Umbilical cord (tissue), 2 donors: ENCODE data around the gene RNF208. TPM values are rescaled to one million over a fixed set of nuclear protein-coding genes. Genes with fewer than 3 reads are reported as not detected.
"Not testable (repeated sequence)": the region's sequence is repeated elsewhere in the genome, so short reads cannot be mapped to it uniquely, and the experiment has no call there.

Experiments
- DNase-seq: peaks from one replicate; pipeline ENCODE4 v3.0.0-alpha.2; 2015; ENCODE audit warnings: low spot score
- total RNA-seq: library from RNA; depleted of rRNA; stranded (reverse); fragments of >200 nt; gene quantifications from one replicate; pipeline ENCODE4 v1.2.3, GENCODE V29; 2014; ENCODE audit warnings: low replicate concordance; ENCODE audit not compliant: insufficient read depth

The RNF208 gene
- not detected for total RNA-seq

- no peak for DNase-seq
These were observed at the start of gene RNF208 for GRCh38 chr9:137222190-137223077. RNF208 (minus strand) TSS chr9:137222240; CDS start chr9:137221212, 1,028 bp downstream.

- DNase-seq = no peak
These were observed 49.6 kb upstream of the RNF208 start for GRCh38 chr9:137271696-137272076.

GRCh38 chr9:137270929-137271695, 49.1 kb upstream of the RNF208 start:
- DNase-seq = no peak

GRCh38 chr9:137269231-137269772, 47.3 kb upstream of the RNF208 start:
- DNase-seq = no peak

- no peak for DNase-seq
These were observed 46.6 kb upstream of the RNF208 start for GRCh38 chr9:137268538-137269201.

- no peak for DNase-seq
These were observed 45.9 kb upstream of the RNF208 start for GRCh38 chr9:137267933-137268355.

GRCh38 chr9:137266585-137267453, 44.8 kb upstream of the RNF208 start:
- no peak for DNase-seq

- no peak for DNase-seq
These were observed 44.1 kb upstream of the RNF208 start for GRCh38 chr9:137266162-137266527.

GRCh38 chr9:137265496-137266161, 43.6 kb upstream of the RNF208 start:
- DNase-seq = no peak

GRCh38 chr9:137264067-137264466, 42.0 kb upstream of the RNF208 start:
- no peak for DNase-seq

- no peak for DNase-seq
These were observed 41.5 kb upstream of the RNF208 start for GRCh38 chr9:137263506-137263905.

- no peak for DNase-seq
These were observed 40.9 kb upstream of the RNF208 start for GRCh38 chr9:137262909-137263285.

GRCh38 chr9:137262173-137262908, 40.3 kb upstream of the RNF208 start:
- not testable (repeated sequence) for DNase-seq

GRCh38 chr9:137256856-137257255, 34.8 kb upstream of the RNF208 start:
- DNase-seq = no peak

- no peak for DNase-seq
These were observed 34.3 kb upstream of the RNF208 start for GRCh38 chr9:137256362-137256761.

- no peak for DNase-seq
These were observed 33.5 kb upstream of the RNF208 start for GRCh38 chr9:137255448-137256114.

- DNase-seq = peak; percentile 93
These were observed 32.8 kb upstream of the RNF208 start, which contains the start of gene NELFB for GRCh38 chr9:137254624-137255447. NELFB (plus strand) TSS chr9:137255327.
